H1 (cell line): ENCODE measurements around the gene CORO1A. TPM values are rescaled to one million over a fixed set of nuclear protein-coding genes. Genes with fewer than 3 reads are reported as not detected.

Source experiments
- CHD1 ChIP-seq: IDR thresholded peaks from 2 replicates; pipeline ENCODE4 v1.6.1; 2012; ENCODE audit warnings: low read depth, low read length, improper control_type of control experiment
- CHD7 ChIP-seq: fragments of 300-600 bp; sonication (generic); IDR thresholded peaks from 2 replicates; pipeline ENCODE4 v1.7.1; 2012; ENCODE audit warnings: low read length, moderate library complexity, mild to moderate bottlenecking, inconsistent platforms; ENCODE audit not compliant: insufficient replicate concordance
- CTCF ChIP-seq, 3 experiments: IDR thresholded peaks; 1 replicate in 2 of 3; 2 replicates in 1 of 3; pipeline versions ENCODE4 v1.5.1 to v1.6.1; 2011; ENCODE audit warnings: low read length in 3 of 3, mild to moderate bottlenecking in 3 of 3, inconsistent platforms in 2 of 3, low read depth in 1 of 3, moderate library complexity in 1 of 3; ENCODE audit not compliant: insufficient read depth in 1 of 3; ENCODE audit errors: control extremely low read depth in 1 of 3
- EGR1 ChIP-seq: IDR thresholded peaks from 2 replicates; pipeline ENCODE4 v1.6.1; 2011; ENCODE audit warnings: low read depth, low read length, borderline replicate concordance
- EP300 ChIP-seq, 2 experiments: IDR thresholded peaks; 1 replicate in 1 of 2; 2 replicates in 1 of 2; pipeline ENCODE4 v1.6.1; 2011 to 2012; ENCODE audit warnings: low read depth in 2 of 2, low read length in 2 of 2, mild to moderate bottlenecking in 2 of 2, borderline replicate concordance in 1 of 2, inconsistent platforms in 1 of 2, moderate library complexity in 1 of 2
- JUN ChIP-seq: IDR thresholded peaks from 2 replicates; pipeline ENCODE4 v1.6.1; 2011; ENCODE audit warnings: low read depth, mild to moderate bottlenecking, improper control_type of control experiment, low read length
- KDM5A ChIP-seq: fragments of 200-600 bp; IDR thresholded peaks from 2 replicates; pipeline ENCODE4 v1.7.1; 2012; ENCODE audit warnings: mild to moderate bottlenecking, low read length, inconsistent platforms, mixed read lengths
- RFX5 ChIP-seq: IDR thresholded peaks from 2 replicates; pipeline ENCODE4 v1.6.1; 2011; ENCODE audit warnings: low read depth, low read length, improper control_type of control experiment, borderline replicate concordance
- ZNF274 ChIP-seq: IDR thresholded peaks from 2 replicates; pipeline ENCODE4 v1.7.0; 2012; ENCODE audit warnings: low read length, borderline replicate concordance; ENCODE audit errors: extremely low read depth
- polyA plus RNA-seq, 7 experiments: library from polyadenylated mRNA; depleted of rRNA in 3 of 7; stranded (reverse) in 5 of 7; unstranded in 2 of 7; fragments of >200 nt in 5 of 7; fragments of 200-250 nt in 2 of 7; gene quantifications; 1 replicate in 5 of 7; 2 replicates in 1 of 7; 4 replicates in 1 of 7; pipeline versions ENCODE4 v1.2.1 to v1.2.3, GENCODE V29; 2011 to 2013; ENCODE audit warnings: missing spikeins in 2 of 7, mixed read lengths in 2 of 7
- total RNA-seq: library from RNA; stranded (reverse); fragmentation: NEBNext Ultra II Directional; extraction: Animal tissue kit (Norgen Biotek cat#: 25700); gene quantifications from 2 replicates; pipeline ENCODE4 v1.2.1, GENCODE V29; 2021

Gene CORO1A
- total and polyA plus RNA-seq, 2 of the 8 experiments (the other 6 are each of a cell fraction or from before 2014, with no cell fraction given), result 10.9 to 11.7 TPM

GRCh38 chr16:30179195-30179594, 4.2 kb upstream of the CORO1A start (continued):
- TF ChIP-seq CHD7 (no peak), ZNF274 (no peak), EP300 (IDR thresholded peaks at IDR 0.05; ENCODE audit: borderline replicate concordance in 1 of 2, low read depth in 2 of 2, low read length in 2 of 2) (no peak), RFX5 (no peak), EGR1 (no peak), JUN (no peak), KDM5A (no peak), CHD1 (no peak), CTCF (IDR thresholded peaks at IDR 0.05; ENCODE audit: control extremely low read depth in 1 of 3, insufficient read depth in 1 of 3, low read depth in 1 of 3, low read length in 3 of 3) (no peak)
